ENCODE measurements around the gene EPB41L2. TPM values are rescaled to one million over a fixed set of nuclear protein-coding genes. Genes with fewer than 3 reads are reported as not detected.
A peak's percentile ranks its signal among the peaks of the same experiment; 100 is the strongest.

The EPB41L2 gene
- total RNA-seq, 1 donor: 47.4 TPM

GRCh38 chr6:131003488-131004386, 59.3 kb downstream of the EPB41L2 start:
- Histone ChIP-seq H3K27ac (ENCODE audit: low read depth, low read length) (no peak overlapping the region), H3K4me2 (ENCODE audit: insufficient read depth, low read length) (no peak overlapping the region), H3K4me1 (ENCODE audit: insufficient read depth, low read length) (peaks cover 19% of the 10 kb centered on the region), H4K20me1 (ENCODE audit: insufficient read depth, low read length) (peaks cover 3% of the 10 kb centered on the region), H3K36me3 (ENCODE audit: insufficient read depth, low read length) (no peaks in the 10 kb centered on the region), H3K79me2 (ENCODE audit: insufficient read depth, low read length) (peaks cover 49% of the 10 kb centered on the region), H3K27me3 (ENCODE audit: insufficient read depth, low read length) (no peaks in the 10 kb centered on the region), H3K4me3 (ENCODE audit: insufficient read depth, low read length) (no peak overlapping the region), H3K9me3 (ENCODE audit: low read depth, low read length) (no peaks in the 10 kb centered on the region), H2AFZ (ENCODE audit: low read length) (no peak overlapping the region)
- TF ChIP-seq, protein P1, sequence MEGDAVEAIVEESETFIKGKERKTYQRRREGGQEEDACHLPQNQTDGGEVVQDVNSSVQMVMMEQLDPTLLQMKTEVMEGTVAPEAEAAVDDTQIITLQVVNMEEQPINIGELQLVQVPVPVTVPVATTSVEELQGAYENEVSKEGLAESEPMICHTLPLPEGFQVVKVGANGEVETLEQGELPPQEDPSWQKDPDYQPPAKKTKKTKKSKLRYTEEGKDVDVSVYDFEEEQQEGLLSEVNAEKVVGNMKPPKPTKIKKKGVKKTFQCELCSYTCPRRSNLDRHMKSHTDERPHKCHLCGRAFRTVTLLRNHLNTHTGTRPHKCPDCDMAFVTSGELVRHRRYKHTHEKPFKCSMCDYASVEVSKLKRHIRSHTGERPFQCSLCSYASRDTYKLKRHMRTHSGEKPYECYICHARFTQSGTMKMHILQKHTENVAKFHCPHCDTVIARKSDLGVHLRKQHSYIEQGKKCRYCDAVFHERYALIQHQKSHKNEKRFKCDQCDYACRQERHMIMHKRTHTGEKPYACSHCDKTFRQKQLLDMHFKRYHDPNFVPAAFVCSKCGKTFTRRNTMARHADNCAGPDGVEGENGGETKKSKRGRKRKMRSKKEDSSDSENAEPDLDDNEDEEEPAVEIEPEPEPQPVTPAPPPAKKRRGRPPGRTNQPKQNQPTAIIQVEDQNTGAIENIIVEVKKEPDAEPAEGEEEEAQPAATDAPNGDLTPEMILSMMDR (IDR thresholded peaks at IDR 0.05; ENCODE audit: extremely low read depth, low read depth, low read length): no peak
- no peak for DNase-seq (ENCODE audit: insufficient read length, low spot score, missing footprints)

DNA sequence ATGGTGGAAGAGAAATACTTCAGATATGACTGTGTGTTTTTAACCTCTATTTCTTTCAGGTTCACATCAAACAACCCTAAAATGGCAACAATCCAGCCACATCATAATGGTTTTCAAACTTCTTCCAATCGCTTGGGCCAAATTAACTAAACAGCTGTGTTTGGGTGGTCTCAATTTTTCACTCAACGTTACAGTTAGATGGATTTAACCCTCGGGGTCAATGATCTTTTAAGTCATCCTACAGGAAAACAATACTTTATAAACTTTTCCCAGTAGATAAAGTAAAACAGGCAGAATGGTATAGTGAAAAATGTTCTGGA, 60.4 kb downstream of the EPB41L2 start:
- Histone ChIP-seq H2AFZ (ENCODE audit: low read length) (no peak overlapping the region), H3K27ac (ENCODE audit: low read depth, low read length) (no peak overlapping the region), H3K36me3 (ENCODE audit: insufficient read depth, low read length) (no peaks in the 10 kb centered on the region), H3K27me3 (ENCODE audit: insufficient read depth, low read length) (no peaks in the 10 kb centered on the region), H4K20me1 (ENCODE audit: insufficient read depth, low read length) (peaks cover 3% of the 10 kb centered on the region), H3K79me2 (ENCODE audit: insufficient read depth, low read length) (peaks cover 49% of the 10 kb centered on the region), H3K4me1 (ENCODE audit: insufficient read depth, low read length) (peaks cover 20% of the 10 kb centered on the region), H3K4me3 (ENCODE audit: insufficient read depth, low read length) (no peak overlapping the region), H3K9me3 (ENCODE audit: low read depth, low read length) (no peaks in the 10 kb centered on the region), H3K4me2 (ENCODE audit: insufficient read depth, low read length) (peak overlapping the region; percentile 17)
- DNase-seq (ENCODE audit: insufficient read length, low spot score, missing footprints): no peak
- TF ChIP-seq, protein P1 (IDR thresholded peaks at IDR 0.05; ENCODE audit: extremely low read depth, low read depth, low read length): no peak

DNA sequence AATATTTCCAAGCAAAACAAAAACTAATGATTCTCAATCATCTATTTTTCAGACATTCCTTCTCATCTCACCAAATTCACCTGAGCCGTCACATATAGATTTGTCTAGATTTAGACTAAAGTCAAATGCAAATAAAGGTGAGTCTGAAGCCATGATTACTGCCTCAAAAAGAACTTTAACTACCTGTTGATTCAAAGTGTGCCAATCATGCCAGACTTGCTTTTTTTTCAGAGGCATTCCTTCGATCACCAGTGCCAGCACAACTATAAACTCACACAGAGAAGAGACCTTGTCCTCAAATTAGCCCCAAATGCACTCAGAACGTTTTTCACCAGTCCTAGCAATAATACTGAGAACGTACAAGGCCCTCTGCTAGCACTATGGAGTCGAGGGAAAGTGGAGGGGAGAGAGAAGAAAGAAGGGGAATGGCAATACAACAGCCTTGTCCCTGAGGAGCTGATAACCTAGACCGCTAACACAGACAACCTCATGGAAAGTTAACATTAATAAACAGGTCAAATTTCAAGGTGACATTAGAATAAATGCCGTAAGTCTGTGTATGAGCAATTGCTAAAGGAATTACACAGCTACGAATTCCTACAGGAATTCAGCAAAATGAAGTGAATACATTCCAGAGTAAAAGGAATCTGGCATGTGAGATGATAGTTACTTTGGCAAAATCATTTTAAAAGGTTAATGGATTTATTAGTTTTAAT, 60.9 kb downstream of the EPB41L2 start:
- no peaks in the 10 kb centered on the region for H3K36me3 ChIP-seq (ENCODE audit: insufficient read depth, low read length)
- TF ChIP-seq, protein P1 (IDR thresholded peaks at IDR 0.05; ENCODE audit: extremely low read depth, low read depth, low read length): no peak
- peaks cover 25% of the 10 kb centered on the region for H3K4me1 ChIP-seq (ENCODE audit: insufficient read depth, low read length)
- H3K4me2 ChIP-seq (ENCODE audit: insufficient read depth, low read length): peak overlapping the region; percentile 17
- H3K79me2 ChIP-seq (ENCODE audit: insufficient read depth, low read length): peaks cover 52% of the 10 kb centered on the region
- H4K20me1 ChIP-seq (ENCODE audit: insufficient read depth, low read length): peaks cover 3% of the 10 kb centered on the region
- no peaks in the 10 kb centered on the region for H3K9me3 ChIP-seq (ENCODE audit: low read depth, low read length)
- DNase-seq (ENCODE audit: insufficient read length, low spot score, missing footprints): no peak
- H3K4me3 ChIP-seq (ENCODE audit: insufficient read depth, low read length): no peak overlapping the region
- no peak overlapping the region for H3K27ac ChIP-seq (ENCODE audit: low read depth, low read length)
- no peak overlapping the region for H2AFZ ChIP-seq (ENCODE audit: low read length)
- no peaks in the 10 kb centered on the region for H3K27me3 ChIP-seq (ENCODE audit: insufficient read depth, low read length)

- H3K79me2 ChIP-seq (ENCODE audit: insufficient read depth, low read length): peaks cover 49% of the 10 kb centered on the region
- no peak overlapping the region for H3K4me3 ChIP-seq (ENCODE audit: insufficient read depth, low read length)
- H2AFZ ChIP-seq (ENCODE audit: low read length): no peak overlapping the region
- no peaks in the 10 kb centered on the region for H3K9me3 ChIP-seq (ENCODE audit: low read depth, low read length)
- no peak overlapping the region for H3K27ac ChIP-seq (ENCODE audit: low read depth, low read length)
- H3K4me1 ChIP-seq (ENCODE audit: insufficient read depth, low read length): peaks cover 33% of the 10 kb centered on the region
- TF ChIP-seq, protein P1 (IDR thresholded peaks at IDR 0.05; ENCODE audit: extremely low read depth, low read depth, low read length): no peak
- peaks cover 3% of the 10 kb centered on the region for H4K20me1 ChIP-seq (ENCODE audit: insufficient read depth, low read length)
- no peak overlapping the region for H3K4me2 ChIP-seq (ENCODE audit: insufficient read depth, low read length)
- no peak for DNase-seq (ENCODE audit: insufficient read length, low spot score, missing footprints)
- no peaks in the 10 kb centered on the region for H3K27me3 ChIP-seq (ENCODE audit: insufficient read depth, low read length)
- H3K36me3 ChIP-seq (ENCODE audit: insufficient read depth, low read length): no peaks in the 10 kb centered on the region
These were observed 61.8 kb downstream of the EPB41L2 start for GRCh38 chr6:131001111-131001736.

All from osteoblast (primary cell).